G401.6 (cell line): Measurements from ENCODE around the gene ZNF697.
"Not testable (repeated sequence)": the region's sequence is repeated elsewhere in the genome, so short reads cannot be mapped to it uniquely, and the experiment has no call there.

Source experiments
- FAIRE-seq: peaks from 2 replicates; lab custom pipeline; 2012; peaks lifted over from hg19 to GRCh38; lab: Jason Lieb, UNC

ZNF697 gene

GRCh38 chr1:119631086-119631432 is 17.0 kb downstream of the ZNF697 start:
- no peak for FAIRE-seq

DNA sequence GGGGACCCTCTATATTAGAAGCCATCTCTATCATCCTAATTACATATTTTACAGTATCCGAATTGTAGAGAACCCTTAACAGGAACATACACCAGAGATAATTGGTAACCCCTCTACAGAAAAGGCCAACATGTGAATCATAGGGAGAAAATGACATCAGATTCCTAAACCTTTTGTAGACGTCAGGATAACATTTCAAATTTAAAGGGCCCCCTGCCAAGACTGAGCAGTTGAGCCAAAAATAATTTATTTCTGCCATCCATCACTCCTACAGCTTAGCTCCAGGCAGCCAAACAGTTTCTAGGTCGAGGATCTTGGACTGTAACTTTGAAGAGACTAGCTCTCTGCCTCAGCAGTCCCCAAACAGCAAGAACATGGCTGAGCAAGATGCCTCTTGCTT is 21.2 kb downstream of the ZNF697 start:
- FAIRE-seq: no peak

GRCh38 chr1:119626011-119626545 is 22.0 kb downstream of the ZNF697 start:
- no peak for FAIRE-seq

DNA sequence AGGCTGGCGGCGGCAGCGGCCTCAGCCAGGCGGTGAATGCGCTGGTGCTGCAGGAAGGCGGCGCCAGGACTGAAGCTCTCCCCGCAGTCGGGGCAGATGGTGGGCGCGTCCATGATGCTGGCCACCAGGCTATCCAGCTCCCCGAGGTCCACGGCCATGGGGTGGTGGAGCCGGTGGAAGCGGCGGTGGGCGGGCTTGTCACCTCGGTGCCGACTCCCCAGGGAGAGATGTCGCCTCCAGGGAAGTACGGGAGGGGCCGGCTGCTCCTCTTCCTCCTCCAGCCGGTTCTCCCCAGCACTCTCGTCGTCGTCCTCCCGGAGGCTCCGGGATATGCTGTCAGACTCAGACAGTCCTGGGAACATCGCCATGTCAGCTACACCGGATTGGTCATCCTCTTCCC is 24.4 kb downstream of the ZNF697 start:
- FAIRE-seq: no peak

DNA sequence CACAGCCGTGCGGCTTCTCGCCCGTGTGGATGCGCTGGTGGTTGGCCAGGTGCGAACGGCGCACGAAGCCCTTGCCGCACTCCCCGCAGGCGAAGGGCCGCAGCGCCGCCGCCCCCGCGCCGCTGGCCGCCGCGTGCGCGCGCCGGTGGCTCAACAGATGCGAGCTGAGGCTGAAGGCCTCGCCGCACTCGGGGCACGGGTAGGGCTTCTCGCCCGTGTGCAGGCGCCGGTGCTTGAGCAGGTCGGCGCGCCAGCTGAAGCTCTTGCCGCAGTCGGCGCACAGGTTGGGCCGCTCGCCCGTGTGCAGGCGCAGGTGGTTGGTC is 24.9 kb downstream of the ZNF697 start:
- FAIRE-seq: no peak

DNA sequence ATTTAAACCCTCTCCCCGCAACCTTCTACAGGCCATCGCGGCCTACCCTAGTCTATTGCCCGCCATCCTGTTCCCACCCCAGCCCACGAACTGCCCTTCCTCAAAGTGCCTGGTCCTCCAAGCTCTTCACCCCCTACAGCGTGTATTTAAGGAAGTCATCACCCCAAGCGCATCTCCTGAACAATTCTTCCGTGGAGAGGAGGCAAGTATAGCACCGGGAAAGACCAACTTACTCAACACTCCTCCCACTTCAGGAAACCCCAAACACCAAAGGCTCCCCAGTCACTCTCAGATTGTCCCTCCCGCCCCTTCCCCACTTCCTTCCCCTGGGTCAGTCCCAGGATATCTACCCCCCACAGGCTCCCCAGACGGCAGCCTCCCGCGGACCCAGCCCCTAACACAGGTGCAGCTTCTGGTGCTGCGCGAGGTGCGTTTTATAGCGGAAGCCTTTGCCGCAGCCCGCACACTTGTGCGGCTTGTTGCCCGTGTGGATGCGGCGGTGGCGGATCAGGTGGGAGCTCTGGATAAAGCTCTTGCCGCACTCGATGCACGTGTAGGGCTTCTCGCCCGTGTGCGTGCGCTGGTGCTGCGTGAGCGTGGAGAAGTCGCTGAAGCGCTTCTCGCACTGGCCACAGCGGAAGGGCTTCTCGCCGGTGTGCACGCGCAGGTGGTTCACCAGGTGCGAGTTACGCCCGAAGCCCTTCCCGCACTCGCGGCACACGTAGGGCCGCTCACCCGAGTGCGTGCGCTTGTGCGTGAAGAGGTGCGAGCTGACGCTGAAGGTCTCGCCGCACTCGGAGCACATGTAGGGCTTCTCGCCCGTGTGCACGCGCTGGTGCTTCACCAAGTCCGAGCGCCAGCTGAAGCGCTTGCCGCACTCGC is 25.5 kb downstream of the ZNF697 start:
- no peak for FAIRE-seq

DNA sequence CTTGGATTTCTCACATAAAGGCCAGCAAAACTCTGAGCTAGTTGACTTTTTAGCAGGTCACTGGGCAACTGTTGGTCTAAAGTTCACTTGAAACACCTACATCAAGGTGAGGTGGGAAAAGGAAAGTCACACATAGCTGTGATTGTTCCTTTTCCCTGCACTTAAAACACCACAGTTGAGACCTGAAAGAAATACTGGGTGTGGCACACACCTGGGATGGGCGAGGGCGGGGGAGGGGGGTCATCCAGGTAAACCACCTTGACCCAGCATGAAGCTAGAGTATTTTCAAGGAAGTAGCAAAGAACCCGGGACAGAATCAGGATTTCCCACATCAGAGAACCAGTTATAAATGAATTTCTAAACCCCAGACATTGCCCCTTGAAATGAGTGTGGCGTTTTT is 26.4 kb downstream of the ZNF697 start:
- FAIRE-seq: no peak

DNA sequence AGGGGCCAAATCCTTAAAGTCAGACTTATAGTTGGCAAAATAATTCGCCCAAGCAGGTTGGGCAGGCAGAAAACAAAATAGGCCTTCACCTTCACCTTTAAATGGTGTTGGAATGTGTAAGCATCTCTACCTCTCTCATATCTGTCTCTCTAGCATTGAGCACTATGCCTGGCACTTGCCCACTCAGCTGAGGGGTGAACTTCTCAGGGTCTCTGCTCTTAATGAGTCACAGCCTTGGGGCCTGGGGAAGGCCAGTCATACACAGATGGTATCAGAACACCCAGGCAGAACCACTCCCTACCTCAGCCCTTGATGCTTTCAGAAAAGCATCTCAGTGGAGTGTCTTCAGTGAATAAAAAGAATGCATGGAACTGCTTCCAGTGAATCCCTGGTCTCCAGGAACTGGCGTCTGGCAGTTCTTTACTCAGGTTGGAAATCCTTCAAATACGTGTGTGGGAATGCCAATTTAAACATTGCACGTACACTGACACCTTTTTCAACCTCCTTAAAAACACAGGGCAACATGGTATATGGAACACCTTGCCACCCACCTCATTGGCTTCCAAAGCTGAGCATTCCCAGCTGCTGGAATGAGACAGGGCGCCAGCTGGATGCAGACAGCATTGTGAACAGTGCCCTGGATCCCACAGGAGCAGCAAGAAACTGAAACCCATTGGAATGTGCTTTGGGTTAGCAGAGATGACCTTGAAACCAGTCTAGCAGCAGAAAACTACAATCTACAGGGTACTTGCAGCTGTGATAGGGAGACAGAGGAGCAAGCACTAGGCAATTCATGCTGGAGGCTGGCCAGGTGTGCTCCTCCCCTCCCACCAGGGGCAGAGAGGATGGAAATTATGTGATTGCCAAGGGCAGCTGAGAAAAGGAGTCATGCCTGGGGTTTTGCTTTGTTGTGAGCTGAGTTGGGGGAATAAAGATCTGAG is 30.0 kb downstream of the ZNF697 start:
- FAIRE-seq: no peak

- FAIRE-seq: not testable (repeated sequence)
Observed at GRCh38 chr1:119616748-119617147, 31.3 kb downstream of the ZNF697 start.

- FAIRE-seq: not testable (repeated sequence)
Observed at GRCh38 chr1:119615100-119615499, 33.0 kb downstream of the ZNF697 start.

DNA sequence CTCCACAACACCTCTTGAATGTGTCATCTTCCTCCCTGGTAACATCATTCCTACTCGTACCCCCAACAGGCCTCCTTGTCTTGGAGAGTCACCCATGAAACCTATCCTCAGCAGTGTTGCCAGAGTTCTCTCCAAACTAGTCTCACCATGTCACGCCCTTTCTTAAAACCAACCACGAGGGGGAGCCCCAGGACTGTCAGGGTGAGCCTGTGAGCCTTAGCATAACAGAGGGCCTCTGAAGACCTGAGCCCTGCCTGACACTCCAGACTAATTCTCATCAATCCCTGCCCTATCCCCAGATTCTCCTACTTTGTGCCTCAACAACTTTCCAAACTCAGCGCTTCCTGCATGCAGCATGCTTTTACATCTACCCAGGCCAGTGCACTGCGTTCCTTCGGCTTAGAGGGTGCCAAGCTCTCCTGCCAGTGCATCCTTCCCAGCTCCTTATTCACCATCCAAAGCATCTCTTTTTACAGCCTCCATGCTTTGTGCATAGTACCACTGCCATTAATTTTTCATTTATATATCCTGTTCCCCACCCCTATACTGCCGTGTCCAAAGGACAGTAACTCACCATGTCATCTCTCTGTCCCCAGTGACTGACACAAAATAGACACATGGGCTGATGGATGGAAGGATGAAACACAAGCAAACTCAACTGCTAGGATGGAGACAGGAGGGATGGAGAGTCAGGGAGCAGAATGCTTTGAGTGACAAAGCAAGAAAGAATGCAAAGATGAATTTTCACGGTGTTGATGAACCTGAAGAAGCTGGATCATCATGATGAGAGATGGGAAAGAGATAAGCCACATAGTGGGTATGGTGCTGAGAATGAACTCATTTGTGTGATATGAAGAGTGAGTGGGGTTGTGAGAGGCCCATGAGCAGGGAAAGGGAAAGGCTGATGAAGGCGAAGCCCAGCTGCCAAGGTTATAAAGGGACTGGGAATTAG is 34.0 kb downstream of the ZNF697 start:
- FAIRE-seq: no peak

DNA sequence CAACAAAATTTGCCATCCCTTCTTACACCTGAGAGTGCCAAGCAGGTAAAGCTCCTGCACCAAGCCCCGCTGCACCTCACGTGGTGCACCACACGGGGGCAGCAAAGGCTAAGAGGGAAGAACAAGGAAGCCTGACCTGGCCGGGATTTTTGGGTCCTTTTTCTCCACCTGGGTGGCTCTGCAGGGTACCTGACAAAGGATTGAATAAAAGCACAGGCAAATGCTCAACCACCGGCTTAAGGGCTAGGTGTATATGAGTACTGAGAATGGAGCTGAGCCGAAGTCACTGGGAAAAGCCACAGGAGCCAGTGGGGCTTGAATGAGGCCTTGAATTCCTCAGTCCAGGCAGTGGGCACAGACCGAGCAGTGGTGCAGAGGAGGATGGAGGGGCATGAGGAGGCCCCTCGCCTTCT is 36.4 kb downstream of the ZNF697 start:
- no peak for FAIRE-seq

- FAIRE-seq: not testable (repeated sequence)
Observed at GRCh38 chr1:119608816-119609215, 39.2 kb downstream of the ZNF697 start.

DNA sequence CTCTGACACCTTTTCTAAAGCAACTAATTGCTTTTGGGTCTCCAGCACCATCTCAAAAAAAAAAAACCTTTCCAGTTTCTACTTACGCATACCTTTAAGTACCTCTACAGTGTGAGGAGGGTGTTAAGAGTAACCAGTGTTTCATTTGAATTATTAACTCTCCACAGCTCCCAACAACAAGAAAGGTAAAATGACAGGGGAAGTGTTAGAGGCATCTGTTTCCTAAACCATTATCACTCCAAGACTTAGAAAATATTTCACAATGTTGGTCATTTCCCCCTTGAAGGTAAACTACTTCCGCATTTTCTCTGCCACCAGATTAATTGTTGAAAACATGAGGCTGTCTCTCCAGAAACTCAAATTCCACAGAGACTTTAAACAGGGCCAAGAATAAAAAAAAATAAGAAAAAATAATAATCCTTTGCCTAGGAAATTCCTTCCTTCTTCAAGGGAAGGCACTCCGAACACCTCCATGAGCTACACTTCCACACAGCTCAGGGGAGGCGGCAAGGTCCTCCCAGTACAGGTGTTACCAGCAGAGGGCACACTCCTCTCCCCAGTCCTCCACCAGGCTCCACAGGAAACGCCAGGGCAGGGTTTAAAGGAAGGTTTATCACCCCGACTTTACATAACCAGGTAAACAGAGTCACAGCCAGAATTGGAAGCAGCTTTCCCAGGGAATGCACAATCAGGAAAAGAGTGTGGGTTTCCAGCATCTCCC is 40.8 kb downstream of the ZNF697 start:
- not testable (repeated sequence) for FAIRE-seq

DNA sequence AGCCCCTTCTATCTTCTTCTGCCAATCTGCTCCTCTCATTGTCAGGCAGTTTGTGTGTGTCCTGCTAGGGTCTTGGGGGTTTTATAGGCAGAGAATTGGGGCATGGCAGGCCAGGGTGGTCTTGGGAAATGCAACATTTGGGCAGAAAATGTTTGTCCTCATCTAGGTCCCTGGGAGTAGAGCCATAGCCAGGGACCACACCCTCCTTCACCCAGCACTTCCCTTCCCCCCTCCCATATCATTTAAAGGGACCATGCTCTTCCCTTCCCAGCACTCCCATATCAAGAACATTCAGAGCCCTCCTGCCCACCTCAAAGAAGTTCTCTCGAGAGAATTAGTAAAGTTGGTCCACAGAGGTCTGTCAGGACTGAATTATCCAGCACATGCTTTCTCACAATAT is 41.7 kb downstream of the ZNF697 start:
- no peak for FAIRE-seq

- no peak for FAIRE-seq
Observed at GRCh38 chr1:119605686-119606085, 42.4 kb downstream of the ZNF697 start.

- not testable (repeated sequence) for FAIRE-seq
Observed at GRCh38 chr1:119605080-119605479, 43.0 kb downstream of the ZNF697 start.

DNA sequence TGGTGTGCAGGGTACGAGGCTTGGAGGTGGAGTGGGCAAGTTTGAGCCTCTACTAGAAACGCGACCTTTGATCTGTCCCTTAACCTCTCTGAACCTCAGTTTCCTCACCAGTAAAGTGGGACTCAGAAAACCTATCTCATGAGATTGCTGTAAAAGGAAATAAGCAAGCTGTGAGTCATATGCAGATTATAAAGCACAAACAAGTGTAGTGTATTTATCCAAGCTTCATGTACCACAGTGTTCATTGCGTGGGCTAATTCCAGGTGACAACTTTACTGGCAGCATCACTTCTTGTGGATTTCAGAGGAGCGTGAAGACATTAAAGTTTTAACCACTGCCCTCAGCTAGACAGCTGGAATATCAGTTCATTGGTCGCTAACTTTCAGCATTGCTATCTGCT is 44.4 kb downstream of the ZNF697 start:
- FAIRE-seq: no peak

GRCh38 chr1:119603241-119603640 is 44.8 kb downstream of the ZNF697 start:
- not testable (repeated sequence) for FAIRE-seq

DNA sequence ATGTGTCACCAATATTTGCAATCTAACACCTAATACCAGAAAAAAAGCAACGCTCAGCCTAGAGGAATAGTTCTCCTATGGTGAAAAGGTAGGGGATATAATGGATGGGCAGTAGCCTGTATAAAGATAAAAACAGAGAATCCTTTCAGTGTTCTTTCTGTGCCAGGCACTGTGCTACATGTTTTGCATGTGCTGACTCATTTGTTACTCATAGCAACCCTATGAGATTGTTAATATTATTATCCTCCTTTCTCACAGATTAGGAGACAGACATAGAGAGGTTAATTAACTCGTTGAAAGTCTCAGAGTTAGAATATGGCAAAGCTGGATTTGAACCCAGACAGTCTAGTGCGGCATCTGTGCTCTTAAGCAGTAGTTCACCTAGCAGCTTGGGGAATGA is 45.3 kb downstream of the ZNF697 start:
- FAIRE-seq: not testable (repeated sequence)

DNA sequence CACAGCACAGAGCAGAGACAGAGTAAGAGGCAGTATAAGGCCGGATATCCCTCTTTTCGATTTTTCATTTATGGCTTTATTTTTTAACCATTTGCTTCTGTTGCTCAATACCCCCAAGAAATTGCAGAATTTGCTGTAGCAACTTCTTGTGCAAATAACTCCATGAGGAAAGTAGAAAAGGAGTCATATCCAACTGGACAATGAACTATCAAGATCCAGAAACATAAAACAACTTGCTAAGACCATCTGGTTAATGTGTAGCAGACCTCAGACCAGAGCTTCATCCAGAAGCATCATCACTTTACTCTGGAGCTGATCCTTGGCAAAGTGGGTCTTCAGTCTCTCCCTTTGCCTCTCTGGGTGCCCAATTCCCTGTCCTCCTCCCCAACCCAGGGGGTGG is 45.9 kb downstream of the ZNF697 start:
- no peak for FAIRE-seq
